ENCODE measurements around the gene KRT86.

DNA sequence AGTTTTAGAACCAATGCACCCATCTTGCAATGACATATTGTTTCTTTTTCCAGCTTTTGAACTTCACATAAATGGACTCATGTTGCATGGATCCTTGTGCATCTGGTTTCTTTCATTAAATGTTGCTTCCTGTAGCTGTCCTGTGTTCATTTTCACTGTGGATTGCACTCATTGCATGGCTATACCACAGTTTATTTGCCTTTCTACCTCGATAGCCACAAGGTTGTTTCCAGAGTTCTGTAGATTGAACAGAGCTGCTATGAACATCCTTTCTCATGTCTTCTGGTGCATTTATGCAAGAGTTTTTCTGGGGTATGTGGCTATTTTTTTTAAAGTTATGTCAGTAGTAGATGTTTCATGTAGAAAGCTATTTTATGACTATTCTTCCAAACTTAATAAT lies 20.4 kb downstream of the KRT86 start:
- TF ChIP-seq EZH2 (IDR thresholded peaks at IDR 0.05; ENCODE audit: insufficient read depth, poor library complexity, severe bottlenecking): no peak
- TF ChIP-seq EZH2phosphoT487 (IDR thresholded peaks at IDR 0.05; ENCODE audit: insufficient read depth, low read depth): no peak
